ENCODE data around the gene METTL1. TPM values are rescaled to one million over a fixed set of nuclear protein-coding genes. Genes with fewer than 3 reads are reported as not detected.

The METTL1 gene
- total and polyA plus RNA-seq, 9 of the 15 experiments (the other 6 are each of a cell fraction or from before 2014, with no cell fraction given): 12.6 to 65.9 (median 39.2) TPM

- TF ChIP-seq SFPQ (IDR thresholded peaks at IDR 0.05; ENCODE audit: low read depth, low read length) (no peak), NFRKB (IDR thresholded peaks at IDR 0.05; ENCODE audit: low read depth) (peak; percentile 94), ILK (tag; IDR thresholded peaks at IDR 0.05; ENCODE audit: borderline replicate concordance, low read depth) (no peak), BACH1 (tag; IDR thresholded peaks at IDR 0.05) (no peak), MAZ (CRISPR knock-in tag; conservative IDR thresholded peaks at IDR 0.05 in 1 of 2, IDR thresholded peaks at IDR 0.05 in 1 of 2) (peak; percentile 96 to 98), SNIP1 (IDR thresholded peaks at IDR 0.05; ENCODE audit: low read depth) (no peak), TCF3 (CRISPR knock-in tag; IDR thresholded peaks at IDR 0.05) (peak; percentile 39), XRCC4 (IDR thresholded peaks at IDR 0.05; ENCODE audit: extremely low read depth, insufficient read depth, insufficient read length) (no peak), GTF2E2 (tag; IDR thresholded peaks at IDR 0.05) (peak; percentile 98), BDP1 (IDR thresholded peaks at IDR 0.05; ENCODE audit: insufficient read depth, insufficient read length) (no peak), KLF16 (IDR thresholded peaks at IDR 0.05) (no peak), SPI1 (IDR thresholded peaks at IDR 0.05; ENCODE audit: borderline replicate concordance, low read depth, low read length) (no peak), ZNF79 (CRISPR knock-in tag; IDR thresholded peaks at IDR 0.05; ENCODE audit: low read depth) (peak; percentile 60; the same call in 1 of the 2 replicates), ZNF764 (CRISPR knock-in tag; IDR thresholded peaks at IDR 0.05; ENCODE audit: low read depth) (no peak), KAT7 (CRISPR knock-in tag; IDR thresholded peaks at IDR 0.05; ENCODE audit: borderline replicate concordance) (peak; percentile 99; the same call in 1 of the 2 replicates), MTA1 (IDR thresholded peaks at IDR 0.05; ENCODE audit: borderline replicate concordance) (peak; percentile 64; the same call in 1 of the 2 replicates), RBM17 (IDR thresholded peaks at IDR 0.05; ENCODE audit: borderline replicate concordance, low read depth, low read length) (no peak), PYGO2 (tag; IDR thresholded peaks at IDR 0.05) (0 out of 2 replicates have a peak, but pooled peaks have one; percentile 56), PRPF4 (IDR thresholded peaks at IDR 0.05; ENCODE audit: insufficient read depth, low read depth, low read length, poor library complexity, severe bottlenecking) (no peak), ZBTB12 (CRISPR knock-in tag; IDR thresholded peaks at IDR 0.05) (no peak), SMAD3 (CRISPR knock-in tag; conservative IDR thresholded peaks at IDR 0.05) (no peak), MXI1 (IDR thresholded peaks at IDR 0.05; ENCODE audit: low read depth, low read length) (peak; percentile 89; the same call in 1 of the 2 replicates), SOX6 (IDR thresholded peaks at IDR 0.05) (peak; percentile 77), DMBX1 (CRISPR knock-in tag; IDR thresholded peaks at IDR 0.05; ENCODE audit: borderline replicate concordance) (no peak), TAF9B (IDR thresholded peaks at IDR 0.05; ENCODE audit: partially characterized antibody) (peak; percentile 90)
Measured at GRCh38 chr12:57751788-57752667, 19.9 kb downstream of the METTL1 start, which contains the start of gene CDK4 (continued).

All from K562 (cell line).